SU-DHL-6 (cell line): ENCODE results near the gene ZFYVE27.

Source experiments
- EZH2phosphoT487 ChIP-seq: fragments of 200-600 bp; sonication (generic), shearing (Covaris generic); conservative IDR thresholded peaks from 2 replicates; pipeline ENCODE4 v1.6.1; 2018; ENCODE audit warnings: mild to moderate bottlenecking, antibody characterized with exemption, low read length, moderate library complexity, mixed read lengths
- TF ChIP-seq, protein P1 (sequence below): fragments of 200-600 bp; sonication (generic); IDR thresholded peaks from one replicate; pipeline ENCODE4 v1.5.1; 2017; ENCODE audit warnings: antibody characterized with exemption, mild to moderate bottlenecking, low read length, moderate library complexity; ENCODE audit not compliant: insufficient read depth, poor library complexity, severe bottlenecking

- no peak for TF ChIP-seq EZH2phosphoT487
- TF ChIP-seq, protein P1, sequence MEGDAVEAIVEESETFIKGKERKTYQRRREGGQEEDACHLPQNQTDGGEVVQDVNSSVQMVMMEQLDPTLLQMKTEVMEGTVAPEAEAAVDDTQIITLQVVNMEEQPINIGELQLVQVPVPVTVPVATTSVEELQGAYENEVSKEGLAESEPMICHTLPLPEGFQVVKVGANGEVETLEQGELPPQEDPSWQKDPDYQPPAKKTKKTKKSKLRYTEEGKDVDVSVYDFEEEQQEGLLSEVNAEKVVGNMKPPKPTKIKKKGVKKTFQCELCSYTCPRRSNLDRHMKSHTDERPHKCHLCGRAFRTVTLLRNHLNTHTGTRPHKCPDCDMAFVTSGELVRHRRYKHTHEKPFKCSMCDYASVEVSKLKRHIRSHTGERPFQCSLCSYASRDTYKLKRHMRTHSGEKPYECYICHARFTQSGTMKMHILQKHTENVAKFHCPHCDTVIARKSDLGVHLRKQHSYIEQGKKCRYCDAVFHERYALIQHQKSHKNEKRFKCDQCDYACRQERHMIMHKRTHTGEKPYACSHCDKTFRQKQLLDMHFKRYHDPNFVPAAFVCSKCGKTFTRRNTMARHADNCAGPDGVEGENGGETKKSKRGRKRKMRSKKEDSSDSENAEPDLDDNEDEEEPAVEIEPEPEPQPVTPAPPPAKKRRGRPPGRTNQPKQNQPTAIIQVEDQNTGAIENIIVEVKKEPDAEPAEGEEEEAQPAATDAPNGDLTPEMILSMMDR = no peak
Measured at GRCh38 chr10:97740613-97741012, 3.7 kb downstream of the ZFYVE27 start.
